Measurements from ENCODE around the gene UBFD1.
"Not testable (repeated sequence)": the region's sequence is repeated elsewhere in the genome, so short reads cannot be mapped to it uniquely, and the experiment has no call there.

UBFD1 gene

GRCh38 chr16:23594186-23594585 lies 36.7 kb downstream of the UBFD1 start:
- Mint-ChIP-seq H3K27ac (no peak overlapping the region), H3K4me3 (peak overlapping the region; percentile 83), H3K27me3 (no peaks in the 10 kb centered on the region), H3K9me3 (no peaks in the 10 kb centered on the region), H3K4me1 (peaks cover 29% of the 10 kb centered on the region), H3K36me3 (peaks cover 26% of the 10 kb centered on the region)
- CTCF ChIA-PET = no interaction called here
- no peak for DNase-seq

GRCh38 chr16:23595246-23595950 lies 37.9 kb downstream of the UBFD1 start:
- peaks cover 29% of the 10 kb centered on the region for H3K4me1 Mint-ChIP-seq
- H3K4me3 Mint-ChIP-seq = peak overlapping the region; percentile 83
- H3K27me3 Mint-ChIP-seq = no peaks in the 10 kb centered on the region
- peak overlapping the region; percentile 70 for H3K27ac Mint-ChIP-seq
- H3K36me3 Mint-ChIP-seq = peaks cover 20% of the 10 kb centered on the region
- CTCF ChIA-PET = interaction anchor here (1.8 kb wide), 1 partner anchor 38 kb away, joined by 9 read pairs; the partner anchor contains the start of genes EARS2 and UBFD1
- peak; percentile 24 for DNase-seq
- H3K9me3 Mint-ChIP-seq = no peaks in the 10 kb centered on the region

GRCh38 chr16:23595951-23596720 lies 38.6 kb downstream of the UBFD1 start, which contains the start of gene NDUFAB1:
NDUFAB1 (minus strand) TSS chr16:23596316; CDS start chr16:23596290, 26 bp downstream.
- H3K9me3 Mint-ChIP-seq = no peaks in the 10 kb centered on the region
- peak; percentile 93 for DNase-seq
- no peaks in the 10 kb centered on the region for H3K27me3 Mint-ChIP-seq
- H3K4me3 Mint-ChIP-seq = peak within 1 kb of the TSS; percentile 83
- peaks cover 18% of the 10 kb centered on the region for H3K36me3 Mint-ChIP-seq
- H3K27ac Mint-ChIP-seq = peak within 1 kb of the TSS; percentile 81
- CTCF ChIA-PET = interaction anchor here (0.7 to 2.2 kb wide), 15 partner anchors 9 to 124 kb away, joined by 3 to 9 read pairs (median 3); partner anchors contain the start of genes DCTN5, EARS2, PALB2 and UBFD1
- H3K4me1 Mint-ChIP-seq = peaks cover 29% of the 10 kb centered on the region

GRCh38 chr16:23597003-23597756 lies 39.7 kb downstream of the UBFD1 start:
- CTCF ChIA-PET = interaction anchor here (0.7 to 2.2 kb wide), 15 partner anchors 8 to 123 kb away, joined by 3 to 9 read pairs (median 3); partner anchors contain the start of genes DCTN5, EARS2, PALB2 and UBFD1
- Mint-ChIP-seq H3K4me1 (peaks cover 29% of the 10 kb centered on the region), H3K36me3 (peaks cover 15% of the 10 kb centered on the region), H3K9me3 (no peaks in the 10 kb centered on the region), H3K4me3 (no peak overlapping the region), H3K27me3 (no peaks in the 10 kb centered on the region), H3K27ac (peak overlapping the region; percentile 67)
- peak; percentile 34 for DNase-seq

- Mint-ChIP-seq H3K9me3 (no peaks in the 10 kb centered on the region), H3K27me3 (no peaks in the 10 kb centered on the region), H3K27ac (no peak overlapping the region), H3K36me3 (peaks cover 22% of the 10 kb centered on the region), H3K4me1 (no peaks in the 10 kb centered on the region), H3K4me3 (no peak overlapping the region)
- DNase-seq = no peak
- CTCF ChIA-PET = no interaction called here
Observed at GRCh38 chr16:23607726-23608125, 50.2 kb downstream of the UBFD1 start.

DNA sequence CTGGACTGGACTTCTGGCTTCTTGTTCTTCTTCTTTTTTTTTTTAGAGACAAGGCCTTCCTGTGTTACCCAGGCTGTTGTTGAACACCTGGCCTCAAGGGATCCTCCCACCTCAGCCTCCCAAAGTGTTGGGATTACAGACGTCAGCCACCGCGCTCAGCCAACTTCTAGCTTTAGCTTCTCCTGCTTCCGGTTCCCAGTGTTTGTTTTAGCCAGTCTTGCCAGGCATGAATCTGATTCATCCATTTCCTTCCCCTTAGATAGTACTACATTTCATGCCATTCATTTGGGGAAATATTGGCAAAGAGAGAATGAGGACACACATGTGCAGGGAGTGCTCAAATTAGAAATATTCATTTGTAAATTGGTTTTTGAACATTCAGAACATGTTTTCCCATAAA lies 50.7 kb downstream of the UBFD1 start:
- no peak for DNase-seq
- Mint-ChIP-seq H3K27me3 (no peaks in the 10 kb centered on the region), H3K4me1 (no peaks in the 10 kb centered on the region), H3K4me3 (no peak overlapping the region), H3K36me3 (peaks cover 19% of the 10 kb centered on the region), H3K27ac (no peak overlapping the region), H3K9me3 (no peaks in the 10 kb centered on the region)
- CTCF ChIA-PET = no interaction called here

DNA sequence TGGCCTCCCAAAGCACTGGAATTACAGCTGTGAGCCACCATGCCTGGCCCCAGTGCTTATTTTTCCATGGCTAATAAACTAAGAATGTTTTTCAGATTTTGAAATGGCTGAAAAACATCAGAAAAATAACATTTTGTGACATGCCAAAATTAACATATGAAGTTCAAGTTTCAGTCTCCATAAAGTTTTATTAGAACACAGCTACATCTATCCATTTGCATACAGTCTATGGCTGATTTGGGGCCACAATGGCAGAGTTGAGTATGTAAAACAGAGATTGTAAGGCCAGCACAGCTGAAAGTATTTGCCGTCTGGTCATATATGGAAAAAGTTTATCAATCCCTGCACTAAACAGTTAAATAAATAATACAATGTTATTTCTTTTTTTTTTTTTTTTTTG lies 52.4 kb downstream of the UBFD1 start:
- H3K27me3 Mint-ChIP-seq = no peaks in the 10 kb centered on the region
- no peak overlapping the region for H3K4me3 Mint-ChIP-seq
- DNase-seq = no peak
- CTCF ChIA-PET = no interaction called here
- H3K36me3 Mint-ChIP-seq = peaks cover 16% of the 10 kb centered on the region
- H3K27ac Mint-ChIP-seq = no peak overlapping the region
- no peaks in the 10 kb centered on the region for H3K9me3 Mint-ChIP-seq
- no peaks in the 10 kb centered on the region for H3K4me1 Mint-ChIP-seq

DNA sequence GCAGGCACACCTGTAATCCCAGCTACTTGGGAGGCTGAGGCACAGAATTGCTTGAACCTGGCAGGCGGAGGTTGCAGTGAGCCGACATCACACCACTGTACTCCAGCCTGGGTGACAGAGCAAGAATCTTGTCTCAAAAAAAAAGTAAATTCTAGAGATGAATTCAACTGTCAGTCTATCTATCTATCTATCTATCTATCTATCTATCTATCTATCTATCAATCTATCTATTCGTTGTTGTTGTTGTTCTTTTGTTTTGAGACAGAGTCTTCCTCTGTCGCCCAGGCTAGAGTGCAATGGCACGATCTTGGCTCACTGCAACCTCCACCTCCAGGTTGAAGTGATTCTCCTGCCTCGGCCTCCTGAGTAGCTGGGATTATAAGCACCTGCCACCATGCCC lies 53.4 kb downstream of the UBFD1 start:
- H3K9me3 Mint-ChIP-seq, CTCF ChIA-PET, H3K27ac Mint-ChIP-seq, H3K4me3 Mint-ChIP-seq, H3K27me3 Mint-ChIP-seq, H3K4me1 Mint-ChIP-seq, DNase-seq: not testable (repeated sequence)
- H3K36me3 Mint-ChIP-seq = peaks cover 13% of the 10 kb centered on the region

DNA sequence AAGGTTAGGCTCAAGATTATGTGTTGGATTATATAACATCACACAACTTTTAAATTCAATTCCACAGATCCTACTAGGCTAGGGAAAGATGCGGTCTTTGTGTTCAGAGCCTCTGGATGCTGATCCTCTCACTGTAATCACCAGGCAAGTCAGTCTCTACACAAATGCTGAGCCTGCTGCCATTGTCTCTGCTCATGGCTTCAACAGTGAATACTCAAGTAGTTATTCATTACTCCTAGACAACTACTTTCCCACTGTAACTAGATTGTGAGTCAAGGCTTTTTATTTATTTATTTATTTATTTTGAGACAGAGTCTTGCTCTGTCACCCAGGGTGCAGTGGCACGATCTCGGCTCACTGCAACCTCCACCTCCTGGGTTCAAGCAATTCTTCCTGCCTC lies 54.4 kb downstream of the UBFD1 start:
- Mint-ChIP-seq H3K27ac (no peak overlapping the region), H3K9me3 (no peaks in the 10 kb centered on the region), H3K27me3 (no peaks in the 10 kb centered on the region), H3K4me1 (no peaks in the 10 kb centered on the region), H3K4me3 (no peak overlapping the region), H3K36me3 (peaks cover 14% of the 10 kb centered on the region)
- DNase-seq = no peak
- CTCF ChIA-PET = no interaction called here

- no peaks in the 10 kb centered on the region for H3K9me3 Mint-ChIP-seq
- DNase-seq = no peak
- H3K36me3 Mint-ChIP-seq = peaks cover 27% of the 10 kb centered on the region
- H3K4me3 Mint-ChIP-seq = no peak overlapping the region
- H3K4me1 Mint-ChIP-seq = no peaks in the 10 kb centered on the region
- H3K27ac Mint-ChIP-seq = no peak overlapping the region
- H3K27me3 Mint-ChIP-seq = no peaks in the 10 kb centered on the region
- CTCF ChIA-PET = no interaction called here
Observed at GRCh38 chr16:23615805-23616204, 58.3 kb downstream of the UBFD1 start.
